Stimulated activated CD8-positive, alpha-beta memory T cell treated with anti-CD3 and anti-CD28 coated beads, Interleukin-12 subunit alpha, Interleukin-12 subunit beta, amount 100 ng/mL, for 4 hours (primary cell): ENCODE data around the gene CUL4A.
"Not testable (repeated sequence)": the region's sequence is repeated elsewhere in the genome, so short reads cannot be mapped to it uniquely, and the experiment has no call there.

Source experiments
- DNase-seq: peaks from one replicate; pipeline ENCODE4 v3.0.0-alpha.2; 2020; ENCODE audit warnings: low read depth

The CUL4A gene

DNA sequence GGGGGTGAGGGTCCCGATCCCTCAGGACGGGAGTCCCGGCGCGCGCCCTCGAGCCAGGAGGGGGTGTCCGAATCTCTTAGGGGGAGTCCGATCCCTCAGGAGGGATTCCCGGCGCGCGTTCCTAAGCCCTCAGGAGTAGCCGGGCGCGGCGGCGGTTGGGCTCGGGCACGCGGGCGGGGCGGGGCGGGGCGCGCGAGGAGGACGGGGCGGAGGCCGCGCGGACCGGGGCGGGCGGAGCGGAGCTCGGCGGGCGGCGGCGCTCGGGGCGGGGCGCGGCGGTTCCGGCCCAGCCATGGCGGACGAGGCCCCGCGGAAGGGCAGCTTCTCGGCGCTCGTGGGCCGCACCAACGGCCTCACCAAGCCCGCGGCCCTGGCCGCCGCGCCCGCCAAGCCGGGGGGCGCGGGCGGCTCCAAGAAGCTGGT lies at the start of gene CUL4A:
TSS of gene CUL4A (plus strand) at position 278 of the 423 bp plus-strand sequence. CDS start at position 293, 15 bp downstream.
- DNase-seq: peak; percentile 63

DNA sequence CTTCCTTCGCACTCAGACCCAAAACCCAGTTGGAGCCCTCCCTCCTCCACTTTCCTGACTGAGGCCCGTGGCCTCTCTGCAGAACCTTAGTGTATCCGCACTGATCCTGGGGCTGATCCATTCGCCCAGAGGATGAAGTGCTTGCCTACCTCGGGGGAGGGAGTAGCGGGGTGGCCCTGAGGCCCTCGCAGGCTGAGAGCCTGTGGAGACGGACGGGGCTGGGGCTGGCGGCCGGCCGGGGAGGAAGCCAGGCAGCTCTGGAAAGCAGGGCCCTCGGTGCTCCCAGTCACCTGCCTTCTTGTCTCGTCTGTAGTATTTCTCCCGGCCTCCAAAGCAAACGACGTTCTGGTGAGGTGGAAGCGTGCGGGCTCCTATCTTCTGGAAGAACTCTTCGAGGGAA lies 49.7 kb upstream of the CUL4A start:
- no peak for DNase-seq

DNA sequence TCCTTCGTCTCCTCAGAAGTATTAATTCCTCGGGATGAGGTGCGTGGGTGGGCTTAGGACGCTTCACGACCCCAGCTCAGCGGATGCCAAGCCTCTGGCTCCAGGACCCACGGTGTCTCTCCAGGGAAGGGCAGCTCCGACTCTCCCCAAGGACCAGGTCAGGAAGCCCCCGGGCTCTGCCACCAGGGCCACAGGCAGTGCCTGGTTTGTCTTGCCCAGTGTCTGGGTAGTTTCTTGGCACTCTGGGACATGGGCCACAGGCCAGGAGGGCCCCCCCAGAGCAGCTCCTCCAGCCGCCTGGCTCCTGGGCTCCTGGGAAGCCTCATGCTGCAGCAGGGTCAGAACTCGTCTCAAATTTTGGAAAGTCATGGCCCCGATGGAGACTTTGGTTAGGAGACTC lies 48.4 kb upstream of the CUL4A start:
- DNase-seq: no peak

DNA sequence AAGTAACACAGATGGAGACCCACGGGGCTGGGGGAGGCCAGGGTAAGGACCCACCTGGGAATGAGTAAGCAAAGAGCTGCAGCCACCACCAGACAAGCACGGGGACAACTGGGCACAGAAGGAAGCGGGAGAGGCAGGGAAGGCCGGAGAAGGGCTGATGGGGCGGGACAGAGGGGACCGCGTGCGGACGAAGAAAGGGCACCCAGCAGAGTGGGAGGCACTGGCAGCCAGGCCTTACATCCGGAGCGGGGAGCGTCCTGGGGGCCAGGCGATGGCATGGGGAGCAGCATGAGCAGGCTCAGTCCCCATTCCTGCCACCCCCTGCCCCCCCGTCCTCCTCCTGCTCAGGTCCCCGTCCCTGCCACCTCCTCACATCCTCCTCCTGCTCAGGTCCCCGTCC lies 48.0 kb upstream of the CUL4A start:
- no peak for DNase-seq

DNA sequence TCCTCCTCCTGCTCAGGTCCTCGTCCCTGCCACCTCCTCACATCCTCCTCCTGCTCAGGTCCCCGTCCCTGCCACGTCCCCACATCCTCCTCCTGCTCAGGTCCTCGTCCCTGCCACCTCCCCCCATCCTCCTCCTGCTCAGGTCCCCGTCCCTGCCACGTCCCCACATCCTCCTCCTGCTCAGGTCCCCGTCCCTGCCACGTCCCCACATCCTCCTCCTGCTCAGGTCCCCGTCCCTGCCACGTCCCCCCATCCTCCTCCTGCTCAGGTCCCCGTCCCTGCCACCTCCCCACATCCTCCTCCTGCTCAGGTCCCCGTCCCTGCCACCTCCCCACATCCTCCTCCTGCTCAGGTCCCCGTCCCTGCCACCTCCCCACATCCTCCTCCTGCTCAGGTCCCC lies 47.4 kb upstream of the CUL4A start:
- not testable (repeated sequence) for DNase-seq

DNA sequence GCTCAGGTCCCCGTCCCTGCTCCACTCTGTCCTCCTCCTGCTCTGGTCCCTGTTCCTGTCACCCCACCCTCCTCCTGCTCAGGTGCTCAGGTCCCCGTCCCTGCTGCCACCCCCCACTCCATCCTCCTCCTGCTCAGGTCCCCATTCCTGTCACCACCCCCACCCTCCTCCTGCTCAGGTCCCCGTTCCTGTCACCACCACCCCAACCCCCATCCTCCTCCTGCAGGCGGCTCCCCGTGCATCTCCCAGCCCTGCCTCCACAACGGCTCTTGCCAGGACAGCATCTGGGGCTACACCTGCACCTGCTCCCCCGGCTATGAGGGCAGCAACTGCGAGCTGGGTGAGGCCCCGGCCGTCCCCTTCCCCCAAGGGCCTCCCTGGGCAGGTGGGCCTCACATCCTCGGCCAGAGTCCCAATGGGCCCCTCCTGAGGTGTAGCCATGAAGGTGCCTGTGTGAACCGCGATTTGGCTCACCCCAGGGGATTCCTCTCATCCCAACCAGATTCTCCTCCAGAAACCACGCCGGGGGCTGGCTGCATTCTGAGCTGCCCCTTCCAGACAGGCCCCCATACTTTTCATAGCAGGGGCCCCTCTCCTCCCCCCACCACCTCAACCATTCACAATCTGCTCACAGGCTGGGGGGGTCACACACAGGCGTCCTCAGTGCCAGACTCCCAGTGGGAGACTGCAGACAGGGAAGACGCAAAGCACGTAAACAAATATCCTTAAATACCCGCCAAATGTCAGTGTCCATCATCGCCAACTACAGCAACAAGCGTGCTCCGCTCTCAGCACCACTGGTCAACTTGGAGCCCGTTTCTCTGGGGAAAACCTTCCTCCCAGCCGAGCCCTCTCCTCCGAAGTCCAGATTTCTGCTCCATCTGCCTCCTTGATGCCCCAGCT lies 46.4 kb upstream of the CUL4A start:
- DNase-seq: no peak

DNA sequence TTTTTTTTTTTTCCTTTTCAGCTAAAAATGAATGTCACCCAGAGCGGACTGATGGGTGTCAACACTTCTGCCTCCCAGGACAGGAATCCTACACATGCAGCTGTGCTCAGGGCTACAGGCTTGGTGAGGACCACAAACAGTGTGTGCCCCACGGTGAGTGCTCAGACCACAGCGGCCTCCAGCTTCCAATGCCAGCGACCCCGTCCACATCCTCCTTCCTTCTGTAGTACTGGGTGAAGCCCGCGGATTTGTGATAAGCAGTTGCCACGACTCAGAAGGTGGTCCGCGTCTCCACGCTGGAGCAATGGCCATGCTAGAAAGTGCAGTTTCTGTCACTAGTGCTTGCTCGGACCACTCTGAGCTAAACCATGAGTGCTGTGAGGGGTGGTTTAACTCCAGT lies 44.9 kb upstream of the CUL4A start:
- no peak for DNase-seq

DNA sequence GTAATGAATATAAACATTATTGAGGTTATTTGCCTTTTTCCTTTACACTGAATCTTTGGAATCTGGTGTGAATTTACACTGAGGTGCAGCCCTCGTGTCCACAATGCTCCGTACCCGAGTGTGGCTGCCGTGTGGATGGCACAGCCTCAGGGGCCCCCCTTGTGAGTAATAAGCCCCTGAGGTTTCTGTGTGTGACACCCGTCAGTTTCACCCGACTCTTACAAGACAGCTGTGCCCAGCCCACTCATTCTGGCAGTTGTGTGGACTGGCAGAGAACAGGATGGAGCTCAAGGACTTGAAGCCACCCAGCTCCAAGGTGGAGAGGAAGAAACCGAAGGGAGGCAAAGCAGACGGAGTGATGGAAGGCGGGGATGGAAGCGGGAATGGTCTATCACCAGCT lies 43.1 kb upstream of the CUL4A start:
- no peak for DNase-seq

DNA sequence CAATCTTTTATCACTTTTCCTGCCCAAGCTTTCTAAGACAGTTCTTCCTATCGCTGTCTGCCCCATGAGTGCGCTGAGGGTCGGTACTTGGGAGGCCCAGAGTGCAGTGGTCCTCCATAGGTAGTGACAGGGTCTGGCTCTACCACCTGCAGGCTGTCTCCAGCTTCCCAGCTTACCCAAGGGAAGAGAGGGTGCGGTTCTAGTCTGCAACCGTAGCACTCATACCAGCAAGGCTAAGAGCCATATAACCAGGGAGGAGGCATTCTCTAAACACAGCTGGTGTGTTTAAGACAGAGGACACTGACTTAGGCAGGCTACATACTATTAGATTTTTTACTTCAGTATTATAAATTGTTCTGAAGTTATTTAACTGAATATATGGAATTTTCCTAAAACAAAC lies 42.7 kb upstream of the CUL4A start:
- no peak for DNase-seq

DNA sequence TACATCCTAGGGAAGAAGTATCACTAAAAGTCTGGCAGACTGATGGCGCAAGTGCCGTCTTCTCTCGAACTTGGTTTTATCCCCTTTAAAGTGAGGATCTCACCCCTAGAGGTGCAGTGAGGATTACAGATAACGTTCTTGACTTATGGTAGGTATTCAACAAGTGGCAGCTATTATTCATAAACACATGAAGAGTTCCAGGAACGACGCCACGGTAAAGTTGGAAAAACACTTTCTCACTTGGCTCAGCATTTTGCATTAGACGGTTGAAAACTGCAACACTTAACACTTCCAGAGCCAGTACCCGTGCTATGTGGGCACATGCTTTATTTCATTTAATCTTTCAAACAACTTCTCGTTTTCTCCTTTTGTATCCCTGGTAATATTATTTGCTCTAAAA lies 42.3 kb upstream of the CUL4A start:
- no peak for DNase-seq

DNA sequence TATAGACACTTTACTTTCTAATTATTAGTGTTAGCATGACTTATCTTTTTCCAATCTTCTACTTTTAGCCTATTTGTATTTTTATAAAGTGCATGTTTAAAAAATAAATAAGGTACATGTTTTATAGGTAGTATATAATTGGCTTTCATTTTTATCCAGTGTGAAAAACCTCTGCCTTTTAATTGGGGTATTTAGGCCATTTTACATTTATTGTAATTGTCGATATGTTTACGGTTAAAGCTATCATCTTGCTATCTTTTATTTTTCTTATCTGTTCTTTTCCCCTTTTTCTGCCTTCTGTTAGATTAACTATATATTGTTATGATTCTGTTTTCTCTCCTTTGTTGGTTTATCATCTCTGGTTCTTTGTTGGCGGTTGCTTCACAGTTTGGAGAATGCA lies 41.8 kb upstream of the CUL4A start:
- no peak for DNase-seq

DNA sequence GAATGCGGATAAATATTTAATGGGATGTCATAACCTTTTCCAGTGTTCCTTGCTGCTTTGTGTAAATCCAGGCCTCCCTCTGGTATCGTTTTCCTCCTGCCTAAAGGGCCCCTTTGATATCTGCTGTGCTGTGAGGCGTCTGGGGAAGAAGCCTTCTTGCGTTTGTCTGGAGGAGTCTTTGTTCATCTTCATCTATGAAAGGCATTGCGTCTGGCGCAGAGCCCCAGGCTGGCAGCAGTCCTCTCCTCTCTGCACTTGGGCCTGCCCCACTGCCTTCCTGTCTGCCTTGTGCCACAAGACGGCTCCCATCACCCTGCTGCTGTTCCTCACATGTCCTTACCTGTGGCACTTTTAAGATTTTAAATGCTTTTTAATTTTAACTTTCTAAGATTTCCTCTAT lies 41.2 kb upstream of the CUL4A start:
- DNase-seq: no peak

DNA sequence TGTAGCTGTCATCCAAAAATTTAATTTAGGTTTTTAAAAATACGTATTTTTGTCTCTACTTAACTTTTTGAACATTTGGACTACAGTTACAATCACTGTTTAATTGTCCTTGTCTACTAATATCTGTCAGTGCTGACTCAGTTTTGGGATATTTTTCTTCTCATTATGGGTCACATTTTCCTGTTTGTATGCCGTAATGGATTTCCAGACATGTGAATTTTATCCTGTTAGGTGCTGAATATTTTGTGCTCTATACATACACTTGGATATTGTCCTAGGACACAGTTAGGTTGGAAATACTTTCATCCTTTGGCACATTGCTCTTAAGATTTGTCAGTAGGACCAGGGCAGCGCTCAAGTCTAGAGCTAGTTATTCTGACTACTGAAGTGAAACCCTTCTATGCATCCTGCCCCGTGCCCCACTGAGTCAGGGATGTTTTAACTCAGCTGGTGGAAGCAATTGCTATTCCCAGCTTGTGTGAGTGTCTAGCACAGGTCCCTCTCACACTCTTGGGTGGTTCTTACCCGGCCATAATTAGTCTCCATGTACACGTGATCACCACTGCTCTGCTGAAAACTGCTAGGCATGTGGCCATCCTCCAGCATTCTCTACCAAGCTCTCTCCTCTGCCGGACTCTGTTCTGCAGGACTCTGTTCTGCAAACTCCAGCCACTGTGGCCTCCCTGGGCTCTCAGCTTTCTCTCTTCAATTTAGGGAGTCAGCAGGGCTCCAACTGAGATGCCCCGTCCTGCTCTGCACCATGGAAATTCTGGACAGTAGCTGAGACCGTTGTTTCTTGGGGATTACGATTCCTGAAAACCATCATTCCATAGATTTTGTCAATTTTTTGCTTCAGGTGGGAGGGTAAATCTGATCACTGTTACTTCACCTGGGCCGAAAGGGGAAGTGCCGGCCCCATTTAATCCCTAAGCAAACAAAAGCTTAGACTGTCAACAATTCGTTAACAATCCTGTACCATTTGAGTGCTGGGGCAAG lies 39.8 kb upstream of the CUL4A start:
- DNase-seq: no peak

DNA sequence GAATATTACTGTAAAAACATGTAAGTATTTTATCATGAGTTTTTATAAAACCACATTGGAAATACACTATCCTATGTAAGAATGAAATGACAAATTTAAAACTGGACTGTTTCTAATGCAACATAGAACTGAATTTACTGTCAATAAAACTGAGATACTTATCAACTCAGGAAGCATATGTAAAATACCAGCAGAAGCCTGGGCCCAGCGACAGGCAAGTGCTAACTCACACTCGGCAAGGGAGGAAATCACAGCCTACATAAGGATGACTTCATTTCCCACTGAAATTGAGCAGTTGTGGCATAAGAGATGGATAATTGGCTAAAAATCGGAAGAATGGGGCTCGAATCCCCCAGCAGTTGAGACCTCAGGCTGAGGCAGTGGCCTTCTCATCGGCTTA lies 38.9 kb upstream of the CUL4A start:
- DNase-seq: no peak

DNA sequence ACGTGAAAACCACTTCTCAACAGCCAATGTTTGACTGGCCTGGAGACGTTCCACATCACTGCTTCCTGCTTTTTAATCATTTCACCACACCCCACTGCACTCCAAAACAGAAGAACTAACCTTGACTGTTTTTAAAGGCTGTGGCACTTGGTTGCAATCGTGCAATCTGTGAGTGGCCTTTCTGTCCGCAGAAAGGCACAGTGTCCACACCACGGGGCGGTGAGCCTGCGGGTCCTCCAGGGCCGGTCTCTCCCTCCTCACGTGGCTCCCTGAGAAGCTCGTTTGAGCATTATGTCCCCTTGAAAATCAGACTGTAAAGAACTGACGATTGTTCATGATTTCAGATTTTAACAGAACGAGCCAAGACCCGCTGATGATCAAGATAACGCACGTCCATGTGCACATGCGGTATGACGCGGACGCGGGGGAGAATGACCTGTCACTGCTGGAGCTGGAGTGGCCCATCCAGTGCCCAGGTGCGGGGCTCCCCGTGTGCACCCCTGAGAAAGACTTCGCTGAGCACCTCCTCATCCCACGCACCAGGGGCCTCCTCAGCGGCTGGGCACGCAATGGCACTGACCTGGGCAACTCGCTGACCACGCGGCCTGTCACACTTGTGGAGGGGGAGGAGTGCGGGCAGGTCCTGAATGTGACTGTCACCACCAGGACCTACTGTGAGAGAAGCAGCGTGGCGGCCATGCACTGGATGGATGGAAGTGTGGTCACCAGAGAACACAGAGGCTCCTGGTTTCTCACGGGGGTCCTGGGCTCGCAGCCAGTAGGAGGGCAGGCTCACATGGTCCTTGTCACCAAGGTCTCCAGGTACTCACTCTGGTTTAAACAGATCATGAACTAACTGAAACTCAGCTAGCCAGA lies 37.9 kb upstream of the CUL4A start:
- DNase-seq: no peak

DNA sequence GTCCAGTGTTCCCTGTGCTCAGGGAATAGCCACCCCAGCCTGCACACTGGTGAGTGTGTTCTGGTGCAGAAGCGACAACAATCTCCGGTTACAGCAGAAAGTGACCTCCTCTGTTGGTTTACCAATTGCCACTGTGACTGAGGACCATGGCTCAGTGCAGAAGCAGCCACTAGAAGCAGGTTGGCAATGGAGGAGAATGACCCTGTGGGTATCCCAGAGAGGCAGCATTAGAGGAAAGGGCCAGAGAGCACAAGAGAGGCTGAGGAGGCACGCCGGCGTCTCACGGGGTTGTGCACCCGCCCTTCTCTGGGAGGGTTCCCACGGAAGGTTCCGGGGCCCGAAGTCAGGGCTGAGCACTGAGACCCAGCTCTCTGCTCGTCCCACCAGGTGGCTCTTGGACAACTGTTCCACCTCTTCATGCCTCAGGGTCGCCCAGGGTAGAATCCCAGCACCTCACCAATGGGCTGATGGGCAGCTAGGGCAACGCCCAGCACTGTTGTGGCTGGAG lies 36.9 kb upstream of the CUL4A start:
- DNase-seq: no peak

DNA sequence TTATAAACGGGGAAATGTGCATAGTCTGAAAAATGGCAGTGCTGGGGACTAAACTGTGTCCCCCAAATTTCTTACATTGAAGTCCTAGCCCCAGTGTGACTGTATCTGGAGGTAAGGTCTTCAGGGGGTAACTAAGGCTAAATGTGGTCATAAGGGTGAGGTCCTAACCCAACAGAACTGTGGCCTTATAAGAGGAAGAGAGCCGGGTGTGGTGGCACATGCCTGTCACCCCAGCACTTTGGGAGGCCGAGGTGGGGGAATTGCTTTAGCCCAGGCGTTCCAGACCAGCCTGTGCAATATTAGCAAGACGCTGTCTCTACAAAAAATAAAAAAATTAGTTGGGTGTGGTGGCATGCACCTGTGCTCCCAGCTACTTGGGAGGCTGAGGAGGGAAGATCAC lies 33.1 kb upstream of the CUL4A start:
- peak; percentile 54 for DNase-seq

DNA sequence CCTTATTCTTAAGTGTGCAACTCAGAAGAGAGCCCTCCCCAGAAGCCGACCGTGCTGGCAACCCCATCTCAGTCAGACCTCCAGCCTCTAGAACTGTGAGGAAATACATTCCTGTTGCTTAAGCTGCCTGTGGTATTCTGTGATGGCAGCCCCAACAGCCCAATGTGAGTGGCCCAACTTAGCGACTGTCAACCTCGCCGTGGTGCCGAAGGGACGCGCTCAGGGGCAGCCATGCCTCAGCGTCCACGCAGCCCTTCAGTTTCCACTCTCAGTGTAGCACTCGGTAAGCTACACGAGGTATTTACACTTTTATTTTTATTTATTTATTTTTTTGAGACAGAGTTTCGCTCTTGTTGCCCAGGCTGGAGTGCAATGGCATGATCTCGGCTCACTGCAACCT lies 32.6 kb upstream of the CUL4A start:
- no peak for DNase-seq

DNA sequence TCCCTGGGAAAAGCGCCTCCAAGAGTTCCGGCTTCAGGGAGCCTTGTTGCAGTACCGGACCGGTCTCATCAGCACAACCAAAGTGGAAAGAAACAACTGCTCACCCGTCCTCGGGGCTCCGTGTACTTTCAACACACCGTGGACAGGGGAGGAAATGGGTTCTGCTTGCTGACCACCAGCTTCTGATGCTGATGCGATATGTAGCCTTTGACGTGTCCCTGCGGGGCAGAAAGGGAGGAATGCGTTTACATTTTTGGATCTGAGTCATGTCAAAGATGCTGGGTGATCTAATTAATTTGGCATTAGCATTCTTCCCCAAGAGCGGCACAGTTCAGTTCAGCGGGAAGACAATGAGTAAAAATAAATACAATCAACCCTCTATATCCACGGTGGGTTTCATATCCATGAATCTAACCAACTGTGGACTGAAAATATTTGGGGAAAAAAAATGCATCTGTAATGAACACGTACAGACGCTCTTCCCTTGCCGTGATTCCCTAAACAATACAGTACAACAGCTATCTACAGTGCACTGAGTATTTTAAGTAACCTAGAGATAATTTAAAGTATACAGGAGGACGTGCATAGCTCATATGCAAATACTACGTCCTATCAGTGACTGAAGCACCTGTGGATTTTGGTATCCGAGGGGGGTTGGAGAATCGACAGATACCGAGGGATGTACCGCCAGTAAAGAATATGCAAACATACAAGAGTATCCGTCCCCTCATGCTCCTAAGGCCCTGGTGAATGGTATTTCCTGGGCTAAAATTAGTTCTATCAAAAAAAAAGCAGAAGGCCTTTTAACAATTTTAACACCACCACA lies 31.1 kb upstream of the CUL4A start:
- no peak for DNase-seq

DNA sequence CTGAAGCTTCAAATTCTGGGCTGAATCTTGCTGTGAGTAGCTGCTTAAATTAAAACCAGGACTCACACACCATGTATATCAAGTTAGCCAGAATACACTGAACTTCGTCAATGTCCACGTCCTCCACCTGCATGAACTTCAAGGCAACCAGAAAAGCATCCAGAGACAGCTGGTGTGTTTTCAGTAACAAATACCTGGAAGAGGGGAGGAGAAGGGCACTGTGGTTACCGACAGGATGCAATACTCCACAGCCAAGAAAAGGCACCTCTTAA lies 30.6 kb upstream of the CUL4A start:
- DNase-seq: no peak
